ENCODE measurements around the gene SLC22A4. TPM values are rescaled to one million over a fixed set of nuclear protein-coding genes. Genes with fewer than 3 reads are reported as not detected.
A peak's percentile ranks its signal among the peaks of the same experiment; 100 is the strongest.

Gene SLC22A4
- polyA plus RNA-seq, 2 of the 4 experiments (the other 2 are of a cell fraction): 3.2 to 4.6 TPM

DNA sequence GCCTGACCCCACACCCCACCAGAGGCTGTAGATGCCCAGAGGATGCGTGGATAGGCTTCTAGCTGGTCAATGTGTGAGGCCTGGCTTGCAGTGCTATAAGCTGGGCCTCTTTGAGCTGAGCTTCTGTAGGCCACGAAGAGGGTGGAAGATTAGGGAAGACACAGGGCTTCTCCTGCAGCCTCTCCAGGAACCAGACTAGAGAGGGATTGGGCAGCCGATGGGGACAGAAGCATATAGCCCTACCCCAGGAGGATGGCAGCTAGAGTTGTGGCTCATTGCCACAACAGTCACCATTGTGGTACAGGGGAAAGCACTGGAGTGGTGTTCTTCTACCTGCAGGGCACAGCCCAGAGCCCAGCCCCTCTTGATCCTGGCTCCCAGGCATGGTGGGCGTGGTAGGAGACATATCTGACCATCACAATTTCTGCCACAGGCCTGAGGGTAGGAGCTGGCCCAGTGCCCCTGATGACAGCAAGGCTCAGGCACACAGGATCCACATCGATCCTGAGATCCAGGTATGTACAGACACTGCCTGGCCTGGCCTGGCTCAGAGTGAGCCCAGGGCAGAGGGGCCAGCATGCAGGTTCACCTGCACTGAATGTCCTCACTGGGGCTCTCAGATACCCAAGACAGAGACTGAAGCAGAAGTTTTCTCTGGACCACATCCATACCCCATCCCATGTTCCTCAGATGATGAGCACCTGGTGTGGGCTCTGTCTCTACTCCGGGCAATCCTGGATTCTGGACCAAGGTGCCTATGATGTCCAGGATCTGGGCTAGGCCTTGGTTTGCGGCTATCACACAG, 28.0 kb upstream of the SLC22A4 start:
- ChIA-PET POLR2A (interaction anchor here (1.5 kb wide), 1 partner anchor 27 kb away, joined by 9 read pairs; the partner anchor contains the start of gene SLC22A4), CTCF (interaction anchor here (1.0 to 1.8 kb wide), 4 partner anchors 13 to 28 kb away, joined by 3 to 4 read pairs (median 4); no protein-coding TSS in a partner anchor)
- H3K4me3 ChIP-seq: no peak overlapping the region
- FAIRE-seq (no peak), DNase-seq (ENCODE audit: low read depth in 1 of 2, low spot score in 1 of 2) (no peak), ATAC-seq (peak in 1 of 2 experiments; percentile 2; a peak in 1 of 6 replicates)
- H3K27ac ChIP-seq: peak overlapping the region; percentile 48 to 77; a peak in 5 of 6 replicates
- TF ChIP-seq FOSL2 (IDR thresholded peaks at IDR 0.05) (no peak), FOSL2 (CRISPR knock-in tag; IDR thresholded peaks at IDR 0.05) (no peak), NFE2L2 (conservative IDR thresholded peaks at IDR 0.05; ENCODE audit: low read length) (no peak), GATA3 (IDR thresholded peaks at IDR 0.05; ENCODE audit: borderline replicate concordance) (no peak), PHF8 (IDR thresholded peaks at IDR 0.05; ENCODE audit: borderline replicate concordance, low read depth) (no peak), RAD21 (conservative IDR thresholded peaks at IDR 0.05 in 1 of 2, IDR thresholded peaks at IDR 0.05 in 1 of 2) (no peak), JUNB (IDR thresholded peaks at IDR 0.05) (no peak), CBX2 (IDR thresholded peaks at IDR 0.05; ENCODE audit: borderline replicate concordance, low read depth) (no peak)
- TF ChIP-seq, protein P1, sequence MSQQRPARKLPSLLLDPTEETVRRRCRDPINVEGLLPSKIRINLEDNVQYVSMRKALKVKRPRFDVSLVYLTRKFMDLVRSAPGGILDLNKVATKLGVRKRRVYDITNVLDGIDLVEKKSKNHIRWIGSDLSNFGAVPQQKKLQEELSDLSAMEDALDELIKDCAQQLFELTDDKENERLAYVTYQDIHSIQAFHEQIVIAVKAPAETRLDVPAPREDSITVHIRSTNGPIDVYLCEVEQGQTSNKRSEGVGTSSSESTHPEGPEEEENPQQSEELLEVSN (IDR thresholded peaks at IDR 0.05; ENCODE audit: borderline replicate concordance, low read depth): 0 out of 2 replicates have a peak, but pooled peaks have one; percentile 14
- TF ChIP-seq, protein P2, sequence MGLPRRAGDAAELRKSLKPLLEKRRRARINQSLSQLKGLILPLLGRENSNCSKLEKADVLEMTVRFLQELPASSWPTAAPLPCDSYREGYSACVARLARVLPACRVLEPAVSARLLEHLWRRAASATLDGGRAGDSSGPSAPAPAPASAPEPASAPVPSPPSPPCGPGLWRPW (IDR thresholded peaks at IDR 0.05): no peak
- H3K4me2 ChIP-seq: peak overlapping the region; percentile 24; the same call in 1 of the 3 replicates
- 90% methylated on average over 7 of the region's 7 CpGs for WGBS (ENCODE audit: missing lambda C conversion rate)
- peaks cover 43% of the 10 kb centered on the region for H3K4me1 ChIP-seq
- H3K9me3 ChIP-seq: no peaks in the 10 kb centered on the region

DNA sequence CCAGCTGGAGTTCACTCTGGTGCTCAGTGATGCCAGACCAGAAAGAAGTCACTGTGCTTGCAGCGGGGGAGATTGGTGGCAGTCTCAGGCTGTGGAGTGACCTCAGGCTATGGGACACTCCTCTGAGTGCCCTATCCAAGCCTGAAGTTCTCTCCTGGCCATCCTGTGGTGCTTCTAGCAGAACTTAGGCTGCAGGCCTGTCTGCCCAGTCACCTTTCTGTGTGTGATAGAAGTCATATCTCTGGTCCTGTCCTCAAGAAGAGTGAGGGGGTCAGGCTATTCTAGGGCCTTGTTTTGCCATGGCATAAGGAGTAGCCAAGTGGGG, 27.4 kb upstream of the SLC22A4 start:
- CTCF ChIA-PET: interaction anchor here (1.0 to 1.8 kb wide), 3 partner anchors 16 to 29 kb away, joined by 3 to 4 read pairs (median 4); no protein-coding TSS in a partner anchor
- DNase-seq (ENCODE audit: low read depth in 1 of 2, low spot score in 1 of 2): no peak
- Histone ChIP-seq H3K4me1 (peaks cover 41% of the 10 kb centered on the region), H3K9me3 (no peaks in the 10 kb centered on the region), H3K4me2 (no peak overlapping the region), H3K4me3 (no peak overlapping the region), H3K27ac (peak overlapping the region in 1 of 2 experiments; percentile 77; a peak in 2 of 6 replicates)
- TF ChIP-seq, protein P3, sequence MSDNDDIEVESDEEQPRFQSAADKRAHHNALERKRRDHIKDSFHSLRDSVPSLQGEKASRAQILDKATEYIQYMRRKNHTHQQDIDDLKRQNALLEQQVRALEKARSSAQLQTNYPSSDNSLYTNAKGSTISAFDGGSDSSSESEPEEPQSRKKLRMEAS (IDR thresholded peaks at IDR 0.05): no peak
- FAIRE-seq: no peak
- POLR2A ChIA-PET: interaction anchor here (1.5 kb wide), 1 partner anchor 27 kb away, joined by 9 read pairs; the partner anchor contains the start of gene SLC22A4
- 80% methylated on average over 1 of the region's 1 CpG for WGBS (ENCODE audit: missing lambda C conversion rate)
- no peak for ATAC-seq

DNA sequence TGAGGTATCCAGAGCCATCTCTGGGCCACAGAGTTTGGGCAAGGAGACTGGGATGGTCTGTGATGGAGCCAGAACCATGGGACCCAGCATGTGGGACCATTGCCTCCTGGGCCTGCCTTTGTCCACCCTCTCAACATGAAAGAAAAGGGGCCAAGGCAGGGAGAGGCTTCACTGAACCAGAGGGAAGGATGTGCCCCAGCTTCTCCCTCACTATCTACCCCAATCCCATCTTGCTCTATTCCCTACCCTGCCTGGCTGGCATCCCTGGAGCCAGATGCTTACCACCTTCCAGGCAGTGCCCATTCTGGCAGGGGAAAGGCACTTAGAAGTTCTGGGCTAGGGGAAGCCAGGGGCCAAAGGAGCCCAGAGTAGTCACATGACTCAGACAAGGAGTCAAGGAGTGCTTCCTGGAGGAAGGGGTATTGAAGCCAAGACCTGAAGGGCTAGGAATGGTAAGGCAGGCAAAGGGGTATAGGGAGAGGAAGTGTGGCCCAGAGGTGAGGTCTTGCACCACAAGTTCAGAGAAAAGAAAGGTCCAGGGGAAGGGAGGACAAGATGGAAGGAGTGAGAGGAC, 26.9 kb upstream of the SLC22A4 start:
- POLR2A ChIA-PET: interaction anchor here (1.2 kb wide), 1 partner anchor 39 kb away, joined by 3 read pairs; the partner anchor contains the start of gene P4HA2
- ATAC-seq: no peak
- H3K9me3 ChIP-seq: no peaks in the 10 kb centered on the region

DNA sequence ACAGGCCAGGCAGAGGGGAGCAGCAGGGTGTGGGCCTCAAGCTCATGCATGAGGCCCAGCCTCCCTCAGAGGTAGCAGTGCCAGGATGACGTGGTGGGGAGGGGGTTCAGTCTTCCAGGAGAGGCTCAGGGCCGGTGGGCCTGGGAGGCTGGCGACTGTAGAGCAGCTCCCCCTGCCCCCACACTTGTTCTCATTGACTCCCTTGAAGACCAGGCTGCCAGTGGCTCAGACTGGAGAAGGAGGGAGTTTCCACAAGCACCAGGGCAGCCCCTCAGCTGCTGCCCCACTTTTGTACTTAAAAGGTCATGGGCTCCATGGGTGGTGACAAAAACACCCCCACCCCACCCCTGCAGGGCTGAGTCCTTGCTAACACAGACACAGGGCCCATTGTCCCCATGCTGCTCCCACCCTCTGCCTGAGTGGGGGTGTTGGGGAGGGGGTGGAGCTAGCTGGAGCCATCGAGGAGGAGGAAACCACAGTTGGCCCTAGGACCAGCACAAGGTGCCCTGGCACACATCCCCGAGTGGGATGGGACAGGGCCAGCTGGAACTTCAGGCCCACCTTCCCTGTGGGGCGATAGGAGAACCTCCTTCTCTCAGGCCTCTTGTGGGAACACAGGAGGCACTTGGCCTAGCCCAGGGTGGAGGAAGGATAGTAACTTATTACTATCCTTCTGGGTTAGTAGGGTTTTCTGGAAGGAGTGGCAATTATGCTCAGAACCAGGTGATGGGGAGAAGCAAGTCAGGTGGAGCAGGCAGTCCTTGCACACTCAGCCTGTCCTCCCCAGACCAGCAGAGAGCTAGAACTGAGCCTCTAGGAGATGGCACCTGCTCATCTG, 26.0 kb upstream of the SLC22A4 start:
- ATAC-seq (no peak), FAIRE-seq (no peak), DNase-seq (ENCODE audit: low read depth in 1 of 2, low spot score in 1 of 2) (no peak)
- H3K27ac ChIP-seq: peak overlapping the region in 1 of 2 experiments; percentile 42; a peak in 2 of 6 replicates
- ChIA-PET CTCF (interaction anchor here (1.0 to 2.4 kb wide), 6 partner anchors 15 to 205 kb away, joined by 3 to 7 read pairs (median 4); no protein-coding TSS in a partner anchor), POLR2A (interaction anchor here (1.2 kb wide), 1 partner anchor 40 kb away, joined by 3 read pairs; the partner anchor contains the start of gene P4HA2)
- H3K4me2 ChIP-seq: no peak overlapping the region
- no peaks in the 10 kb centered on the region for H3K9me3 ChIP-seq
- no peak overlapping the region for H3K4me3 ChIP-seq
- 76% methylated on average over 2 of the region's 6 CpGs for WGBS (ENCODE audit: missing lambda C conversion rate)
- peaks cover 40% of the 10 kb centered on the region for H3K4me1 ChIP-seq
- TF ChIP-seq RNF2 (IDR thresholded peaks at IDR 0.05; ENCODE audit: borderline replicate concordance, low read depth) (no peak), MYC (IDR thresholded peaks at IDR 0.05; ENCODE audit: borderline replicate concordance, low read length) (no peak), HEYL (CRISPR knock-in tag; IDR thresholded peaks at IDR 0.05) (no peak), HOXB13 (CRISPR knock-in tag; IDR thresholded peaks at IDR 0.05; ENCODE audit: low read depth) (no peak), RFX5 (IDR thresholded peaks at IDR 0.05) (no peak), CHD2 (IDR thresholded peaks at IDR 0.05; ENCODE audit: low read length, partially characterized antibody) (no peak), SMC3 (IDR thresholded peaks at IDR 0.05) (no peak), TFCP2L1 (CRISPR knock-in tag; IDR thresholded peaks at IDR 0.05) (no peak), ZSCAN20 (CRISPR knock-in tag; IDR thresholded peaks at IDR 0.05) (no peak), MAFK (IDR thresholded peaks at IDR 0.05; ENCODE audit: partially characterized antibody) (no peak), SREBF2 (IDR thresholded peaks at IDR 0.05) (no peak), FOXS1 (CRISPR knock-in tag; IDR thresholded peaks at IDR 0.05) (no peak), NR3C1 (IDR thresholded peaks at IDR 0.05) (no peak), RAD21 (conservative IDR thresholded peaks at IDR 0.05 in 1 of 2, IDR thresholded peaks at IDR 0.05 in 1 of 2) (no peak), EHMT2 (IDR thresholded peaks at IDR 0.05; ENCODE audit: low read depth) (no peak)
- TF ChIP-seq, protein P3 (IDR thresholded peaks at IDR 0.05): no peak
- TF ChIP-seq, protein P2 (IDR thresholded peaks at IDR 0.05): no peak

More for the DNA sequence above, 26.9 kb upstream of the SLC22A4 start:
- FAIRE-seq (no peak), DNase-seq (ENCODE audit: low read depth in 1 of 2, low spot score in 1 of 2) (no peak)
- Histone ChIP-seq H3K4me1 (peaks cover 41% of the 10 kb centered on the region), H3K4me3 (no peak overlapping the region), H3K27ac (peak overlapping the region in 1 of 2 experiments; percentile 77; a peak in 2 of 6 replicates), H3K4me2 (no peak overlapping the region)
- CTCF ChIA-PET: interaction anchor here (1.0 to 2.4 kb wide), 7 partner anchors 16 to 204 kb away, joined by 3 to 7 read pairs (median 4); no protein-coding TSS in a partner anchor
- TF ChIP-seq CEBPB (IDR thresholded peaks at IDR 0.05): no peak
- peak; percentile 31 for TF ChIP-seq ZFP36 (IDR thresholded peaks at IDR 0.05; ENCODE audit: borderline replicate concordance, partially characterized antibody)

Measured in A549 (cell line).